GM11168 (cell line): ENCODE results near the gene HNRNPAB.
"Not testable (repeated sequence)": the region's sequence is repeated elsewhere in the genome, so short reads cannot be mapped to it uniquely, and the experiment has no call there.

ENCODE experiments used
- in situ Hi-C: fragments of 300-500 bp; cut with MboI; formaldehyde crosslinking; loops from one replicate; pipeline ENCODE4 v1.12.0; 2022; ENCODE audit warnings: low sequenced_read_pairs; ENCODE audit not compliant: unreplicated experiment

The HNRNPAB gene

DNA sequence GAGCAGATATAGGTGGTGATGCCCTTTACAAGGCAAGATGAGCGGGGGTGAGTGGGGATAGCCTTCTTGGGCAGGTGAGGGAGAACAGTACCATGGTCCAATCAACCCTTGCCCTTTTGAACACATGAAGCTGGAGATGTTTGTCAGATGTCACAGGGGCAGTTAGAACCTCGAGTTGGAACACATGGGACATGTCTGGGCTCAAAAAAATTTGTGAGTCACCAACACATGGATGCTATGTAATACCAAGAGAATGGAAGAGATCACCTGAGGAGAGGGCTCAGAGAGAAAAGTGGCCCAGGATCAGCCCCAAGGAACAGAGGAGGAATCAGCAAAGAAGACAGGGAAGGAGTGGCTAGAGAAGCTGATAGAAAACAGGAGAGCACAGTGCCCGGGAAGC lies 23.6 kb downstream of the HNRNPAB start:
- in situ Hi-C loops = no loop called here

DNA sequence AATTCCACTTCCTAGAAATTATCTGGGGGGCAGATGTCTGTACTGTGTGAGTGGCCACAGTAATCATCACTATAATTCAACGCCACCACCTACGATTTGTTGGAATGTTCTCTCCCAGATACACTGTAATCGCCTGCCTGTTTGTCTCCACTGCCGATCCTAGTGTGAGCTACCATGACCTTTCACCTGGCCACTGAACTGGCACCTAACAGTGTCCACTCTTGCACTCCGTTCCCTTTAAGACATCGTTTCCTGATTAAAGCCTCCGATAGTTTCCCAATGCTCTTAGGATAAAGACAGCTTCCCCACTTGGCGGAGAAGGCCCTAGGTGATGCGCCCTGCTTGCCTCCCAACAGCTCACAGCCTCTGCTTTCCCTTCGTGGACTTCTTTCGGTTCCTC lies 24.3 kb downstream of the HNRNPAB start:
- in situ Hi-C loops = no loop called here

DNA sequence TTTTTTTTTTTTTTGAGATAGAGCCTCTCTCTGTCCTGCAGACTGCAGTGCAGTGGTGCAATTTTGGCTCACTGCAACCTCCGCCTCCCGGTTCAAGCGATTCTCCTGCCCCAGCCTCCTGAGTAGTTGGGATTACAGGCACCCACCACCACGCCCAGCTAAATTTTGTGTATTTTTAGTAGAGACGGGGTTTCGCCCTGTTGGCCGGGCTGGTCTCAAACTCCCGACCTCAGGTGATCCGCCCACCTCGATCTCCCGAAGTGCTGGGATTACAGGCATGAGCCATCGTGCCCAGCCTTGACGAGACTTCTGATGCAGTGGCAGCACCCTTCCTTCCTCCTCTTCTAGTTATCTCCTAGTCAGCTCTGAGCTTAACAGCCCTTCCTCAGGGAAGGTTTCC lies 24.8 kb downstream of the HNRNPAB start:
- in situ Hi-C loops = not testable (repeated sequence)

DNA sequence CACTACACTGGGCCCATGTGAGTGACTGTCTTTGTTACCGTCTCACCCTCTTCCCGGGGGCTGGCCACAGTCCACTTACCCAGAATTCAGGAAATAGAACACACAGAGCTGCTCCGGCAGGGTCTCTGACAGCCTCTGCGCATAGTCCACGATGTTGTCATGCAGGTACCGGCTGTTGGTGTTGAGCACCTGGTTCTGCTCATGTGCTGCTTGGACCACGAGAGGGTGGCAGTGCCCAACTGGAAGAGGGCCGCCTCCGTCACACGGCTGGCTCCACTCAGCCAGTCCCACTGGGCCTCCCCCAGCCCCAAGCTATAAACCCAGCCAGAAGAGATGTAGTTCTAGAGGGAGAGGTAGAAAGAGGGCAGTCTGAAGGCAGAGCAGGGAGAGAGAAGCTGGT lies 25.5 kb downstream of the HNRNPAB start:
- in situ Hi-C loops = no loop called here

DNA sequence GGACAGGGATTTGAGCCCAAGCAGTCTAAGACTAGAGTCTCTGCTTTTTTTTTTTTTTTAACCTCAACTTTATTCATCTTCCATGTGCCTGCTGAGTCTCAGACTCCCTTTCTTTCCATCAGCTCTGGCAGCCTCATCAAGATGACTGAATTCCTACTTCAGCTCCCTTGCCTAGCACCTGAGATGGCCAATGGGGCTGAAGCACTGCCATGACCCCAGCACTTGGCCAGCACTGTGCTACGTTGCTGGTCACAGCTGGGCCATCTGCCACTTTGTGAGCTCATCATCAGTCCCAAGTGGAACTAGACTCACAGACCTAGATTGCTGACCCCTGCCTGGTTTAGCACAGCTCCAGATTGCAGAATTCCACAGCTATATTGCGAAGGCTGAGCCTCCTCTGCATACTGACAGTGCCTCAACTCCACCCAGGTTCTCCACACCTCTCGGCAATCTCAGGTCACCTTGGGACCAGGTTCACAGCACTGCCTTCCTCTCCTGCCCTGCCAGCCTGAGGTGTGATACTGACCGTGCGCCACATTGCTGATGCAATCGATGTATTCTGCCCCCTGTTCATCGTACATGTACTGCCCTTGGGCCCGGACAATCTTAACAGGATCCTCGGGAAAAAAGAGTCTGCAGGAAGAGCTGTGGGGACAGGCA lies 26.7 kb downstream of the HNRNPAB start:
- in situ Hi-C loops = no loop called here

DNA sequence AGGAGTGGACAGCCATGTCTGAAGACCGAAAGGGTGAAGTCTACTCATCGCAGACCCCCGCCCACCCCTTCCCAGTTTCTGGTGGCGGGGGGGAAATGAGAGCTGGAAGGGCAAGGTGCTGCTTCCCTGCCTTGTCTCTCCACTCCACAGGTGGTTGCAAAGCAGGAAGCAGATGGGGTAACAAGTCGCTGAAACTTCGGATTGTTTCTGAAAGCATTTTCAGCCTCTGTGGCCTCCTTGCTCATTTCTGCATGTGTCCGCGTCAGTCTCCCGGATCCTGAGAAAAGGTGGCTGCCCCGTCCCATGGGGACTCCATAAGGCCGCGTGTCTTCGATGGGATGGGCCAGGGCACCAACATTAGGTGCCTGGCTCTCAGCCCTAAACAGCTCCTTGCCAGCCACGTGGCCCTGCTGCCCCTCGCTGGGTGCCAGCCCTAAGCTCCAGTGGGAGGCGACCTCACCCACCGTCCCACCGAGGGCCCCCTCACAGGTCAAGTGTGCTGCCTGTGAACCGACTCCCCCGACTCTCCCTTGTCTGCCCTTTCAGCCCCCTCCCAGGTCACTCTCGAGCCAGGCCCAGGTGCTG lies 27.3 kb downstream of the HNRNPAB start:
- in situ Hi-C loops = no loop called here

DNA sequence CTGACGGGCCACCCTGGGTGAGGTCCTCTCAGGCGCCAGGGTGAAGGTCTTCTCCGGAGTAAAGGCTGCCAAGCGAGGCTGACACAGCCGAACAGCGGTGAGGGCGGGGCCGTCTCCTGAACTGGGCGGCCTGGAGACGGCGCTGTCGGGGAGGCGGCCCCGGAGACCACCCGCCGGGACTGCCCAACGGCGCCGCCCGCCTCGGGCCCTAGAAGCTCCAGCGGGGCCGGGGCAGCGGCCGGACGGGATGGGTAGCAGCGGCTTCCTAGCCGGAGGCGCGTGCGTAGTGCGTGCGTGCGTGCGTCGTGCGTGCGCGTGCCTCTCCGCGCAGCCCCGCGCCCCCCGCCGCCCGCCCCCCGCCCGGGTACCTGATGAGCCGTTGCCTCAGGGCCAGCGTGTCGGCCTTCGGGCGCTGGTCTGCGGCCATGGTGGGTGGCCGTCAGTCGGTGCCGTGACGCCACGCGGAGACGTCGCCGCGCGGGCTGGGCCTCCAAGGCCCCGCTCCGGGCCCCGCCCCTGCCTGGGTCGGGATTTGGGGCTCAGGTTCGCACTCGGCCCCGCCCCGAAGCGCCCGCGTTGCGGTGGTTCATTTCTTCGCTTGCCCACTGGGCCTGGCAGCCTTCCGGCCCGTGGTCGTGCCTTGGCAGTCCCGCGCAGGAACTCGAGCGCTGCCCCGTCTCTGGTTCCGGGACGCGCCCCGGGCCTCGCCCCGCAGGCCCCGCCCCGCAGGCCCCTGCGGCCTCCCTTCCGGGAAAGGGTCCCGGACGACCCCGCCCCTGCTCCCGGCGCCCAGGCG lies 28.0 kb downstream of the HNRNPAB start, which contains the start of gene PHYKPL:
Gene PHYKPL (minus strand): TSS at position 679 of the 796 bp plus-strand sequence. CDS start 252 bp downstream, at position 427.
- in situ Hi-C loops = no loop called here

DNA sequence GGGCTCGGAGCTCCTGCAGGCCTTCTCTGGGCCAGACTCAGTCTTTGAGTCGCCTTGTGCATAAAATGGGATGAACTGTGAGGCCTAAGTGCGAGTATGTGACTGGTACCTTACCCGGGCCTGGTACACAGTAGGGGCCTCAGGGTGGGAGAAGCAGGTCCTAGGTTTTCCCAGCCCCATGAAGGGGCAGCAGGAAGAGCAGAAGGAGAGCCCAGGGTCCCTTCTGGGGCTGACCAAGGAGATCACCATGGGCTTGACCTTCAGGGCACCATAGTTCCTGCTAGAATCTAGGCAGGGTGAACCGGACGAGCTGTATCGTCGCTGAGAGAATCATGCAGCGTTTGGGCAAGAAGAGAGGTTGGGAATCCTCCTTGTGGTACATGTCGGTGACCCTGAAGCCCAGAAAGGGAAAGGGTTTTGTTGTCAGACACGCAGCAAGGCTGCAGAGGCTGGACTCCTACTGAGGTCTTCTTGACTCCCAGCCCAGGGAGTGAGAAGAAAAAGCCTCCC lies 28.6 kb downstream of the HNRNPAB start:
- in situ Hi-C loops = no loop called here

DNA sequence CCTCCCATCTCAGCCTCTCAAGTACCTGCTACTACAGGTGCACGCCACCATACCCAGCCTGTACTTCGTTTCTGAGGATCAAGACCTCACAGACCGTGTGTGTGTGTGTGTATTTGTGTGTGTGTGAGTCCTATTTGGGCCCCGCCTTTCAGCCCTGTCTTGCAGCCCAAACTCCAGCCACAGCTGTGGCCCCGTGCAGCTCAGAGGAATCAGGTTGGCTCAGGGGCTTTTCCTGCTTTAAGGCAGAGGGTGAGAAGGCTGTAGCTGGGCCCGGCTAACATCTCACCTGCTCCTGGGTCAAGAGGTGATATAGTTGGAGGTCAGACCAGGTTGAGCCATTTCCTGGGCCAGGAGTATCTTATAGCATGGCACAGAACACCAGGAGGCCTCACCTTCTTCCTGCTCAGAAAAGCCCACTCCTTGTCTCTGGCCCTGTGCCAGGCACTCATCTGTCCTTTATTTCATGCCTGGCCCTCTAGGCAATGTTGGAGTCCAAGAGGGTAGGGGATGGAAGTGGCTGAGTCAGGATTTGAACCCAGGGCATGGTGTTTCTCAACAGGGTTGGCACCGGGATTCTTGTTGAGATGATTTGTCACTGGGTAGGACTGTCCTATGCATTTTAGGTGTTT lies 29.9 kb downstream of the HNRNPAB start:
- in situ Hi-C loops = no loop called here

DNA sequence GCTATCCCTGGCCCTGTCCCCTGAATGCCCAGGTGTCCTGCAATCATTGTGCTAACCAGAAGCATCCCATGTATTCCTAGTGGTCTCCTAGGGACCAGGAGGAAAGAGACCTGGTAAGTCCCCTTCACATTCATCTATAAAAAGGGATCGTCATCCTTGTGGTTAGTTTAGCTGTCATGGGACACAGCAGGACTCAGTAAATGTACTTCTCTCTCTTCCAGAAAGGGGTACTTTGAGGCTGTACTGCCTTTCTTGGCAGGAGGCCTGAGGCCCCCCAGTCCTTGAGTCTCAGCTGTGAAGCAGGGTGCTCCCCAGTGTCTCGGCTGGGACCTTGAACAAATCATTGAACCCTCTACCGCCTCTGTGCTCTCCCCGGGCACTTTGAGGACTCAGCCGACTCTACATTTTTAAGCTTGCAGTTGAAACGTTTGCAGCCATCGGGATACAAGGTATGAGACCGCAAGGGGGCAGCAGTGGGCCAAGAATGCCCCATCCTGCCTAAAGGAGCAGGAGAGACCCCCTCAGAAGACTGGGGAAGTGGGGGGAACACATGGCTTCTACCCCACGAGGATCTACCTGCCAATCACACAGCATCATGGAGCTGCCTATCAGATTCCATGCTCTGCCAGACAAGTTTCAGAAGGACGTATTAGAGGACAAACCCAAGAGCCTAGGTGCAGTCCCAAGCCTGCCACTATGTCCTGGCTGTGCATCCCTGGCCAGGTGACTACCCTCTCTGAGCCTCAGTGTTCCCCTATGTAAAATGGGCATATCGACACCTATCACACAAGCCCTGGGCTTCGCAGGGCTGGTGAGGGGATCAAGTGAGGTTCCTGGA lies 30.6 kb downstream of the HNRNPAB start:
- in situ Hi-C loops = no loop called here

DNA sequence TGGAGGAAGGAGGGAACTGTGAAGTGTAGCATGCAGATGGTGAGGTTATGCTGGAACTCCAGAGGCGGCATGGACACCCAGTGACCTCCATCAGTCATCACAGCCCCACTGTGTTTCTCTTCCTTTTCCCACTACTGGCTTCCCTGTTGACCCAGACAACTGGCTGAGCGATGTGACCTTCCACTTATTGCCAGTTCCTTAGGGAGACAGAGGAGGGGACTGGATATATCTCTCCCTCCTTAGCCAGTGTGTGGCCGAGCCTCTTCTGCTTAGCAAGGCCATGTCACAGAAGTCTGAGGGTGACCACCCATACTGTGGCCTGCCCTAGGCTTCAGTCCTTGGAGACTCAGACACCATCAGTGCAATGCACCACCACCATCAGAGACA lies 31.2 kb downstream of the HNRNPAB start:
- in situ Hi-C loops = no loop called here

DNA sequence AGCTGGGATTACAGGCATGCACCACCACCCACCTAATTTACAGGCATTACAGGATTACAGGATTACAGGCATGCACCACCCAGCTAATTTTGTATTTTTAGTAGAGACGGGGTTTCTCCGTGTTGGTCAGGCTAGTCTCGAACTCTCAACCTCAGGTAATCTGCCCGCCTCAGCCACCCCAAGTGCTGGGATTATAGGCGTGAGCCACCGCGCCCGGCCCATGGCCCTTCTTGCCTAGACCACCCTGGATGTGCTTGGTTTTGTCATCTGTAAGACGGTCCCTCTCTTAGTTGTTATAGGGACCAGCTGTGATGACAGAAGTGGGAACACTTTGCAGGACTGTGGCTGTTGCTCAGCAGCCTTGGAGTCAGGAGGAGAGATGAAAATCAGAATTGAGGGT lies 31.8 kb downstream of the HNRNPAB start:
- in situ Hi-C loops = no loop called here

DNA sequence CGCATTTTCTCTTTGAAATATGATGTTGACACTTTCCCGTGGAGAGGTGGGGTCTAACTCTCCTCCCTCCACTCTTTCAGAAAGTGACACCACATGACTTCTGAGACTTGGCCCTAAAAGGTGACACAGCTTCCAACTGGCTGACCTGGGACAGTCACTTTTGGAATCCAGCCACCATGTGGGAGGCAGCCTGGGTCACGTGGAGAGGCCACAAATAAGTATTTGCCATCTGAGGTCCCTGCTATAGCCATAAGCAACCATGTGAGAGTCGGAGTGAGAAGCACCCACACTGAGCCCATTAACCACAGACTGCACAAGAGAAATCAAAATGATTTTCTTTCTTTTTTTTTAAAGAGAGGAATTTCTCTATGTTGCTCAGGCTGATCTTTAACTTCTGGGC lies 32.3 kb downstream of the HNRNPAB start:
- in situ Hi-C loops = no loop called here

DNA sequence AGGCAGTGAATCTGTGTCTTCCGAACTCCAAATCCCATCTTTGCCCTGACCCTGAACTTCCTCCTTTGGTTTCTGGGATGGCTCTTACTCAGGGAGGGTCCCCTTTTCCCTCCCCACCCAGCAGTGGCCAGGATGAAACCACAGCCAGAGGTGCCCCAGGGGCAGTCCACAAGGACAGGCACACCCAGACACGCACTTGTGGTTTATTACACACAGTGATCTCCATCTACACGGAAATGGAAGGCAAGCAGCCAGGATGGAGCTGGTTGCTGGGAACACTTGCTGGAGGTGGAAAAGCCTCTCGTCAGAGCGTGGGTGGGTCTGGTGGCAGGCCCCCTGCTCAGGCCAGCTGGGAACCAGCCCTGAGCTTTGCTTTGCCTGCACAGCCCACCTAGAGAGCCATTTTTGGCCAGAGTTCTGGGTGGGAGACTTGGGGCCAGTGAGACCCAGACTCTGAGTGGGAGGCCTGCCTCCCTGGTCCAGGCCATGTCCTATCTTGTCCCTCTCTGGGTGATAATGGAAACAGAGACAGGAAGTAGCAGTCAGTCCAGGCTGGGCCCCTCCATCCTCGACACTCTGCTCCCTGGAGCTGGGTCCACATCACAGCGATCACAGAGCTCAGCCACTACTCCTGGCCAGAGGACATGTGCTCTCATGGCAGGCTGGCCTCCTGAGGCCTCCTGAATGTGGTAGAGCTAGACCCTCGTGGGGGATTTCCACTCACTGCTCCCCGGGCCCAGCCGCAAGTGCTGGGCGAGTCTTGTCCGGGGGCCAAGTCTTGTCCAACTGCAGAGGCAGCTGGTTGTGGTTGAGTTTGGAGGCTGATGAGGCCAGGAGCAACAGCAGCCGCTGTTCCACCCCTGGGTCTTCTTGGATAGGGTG lies 33.3 kb downstream of the HNRNPAB start:
- in situ Hi-C loops = no loop called here

DNA sequence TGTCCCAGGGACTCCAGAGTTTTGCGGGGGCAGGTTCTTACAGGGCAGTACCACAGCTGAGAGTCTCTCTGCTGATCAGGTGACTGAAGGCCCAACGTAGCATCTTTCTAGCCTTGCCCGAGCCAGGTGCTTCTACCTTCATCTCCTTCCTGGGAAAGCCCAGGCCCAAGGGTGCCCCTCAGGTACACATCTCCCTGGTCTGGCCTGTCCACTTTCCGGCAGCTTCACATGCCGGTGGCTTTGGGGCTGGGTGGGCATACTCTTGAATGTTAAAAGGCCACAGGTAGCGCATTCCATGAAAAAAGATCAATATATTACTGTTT lies 33.9 kb downstream of the HNRNPAB start:
- in situ Hi-C loops = no loop called here

DNA sequence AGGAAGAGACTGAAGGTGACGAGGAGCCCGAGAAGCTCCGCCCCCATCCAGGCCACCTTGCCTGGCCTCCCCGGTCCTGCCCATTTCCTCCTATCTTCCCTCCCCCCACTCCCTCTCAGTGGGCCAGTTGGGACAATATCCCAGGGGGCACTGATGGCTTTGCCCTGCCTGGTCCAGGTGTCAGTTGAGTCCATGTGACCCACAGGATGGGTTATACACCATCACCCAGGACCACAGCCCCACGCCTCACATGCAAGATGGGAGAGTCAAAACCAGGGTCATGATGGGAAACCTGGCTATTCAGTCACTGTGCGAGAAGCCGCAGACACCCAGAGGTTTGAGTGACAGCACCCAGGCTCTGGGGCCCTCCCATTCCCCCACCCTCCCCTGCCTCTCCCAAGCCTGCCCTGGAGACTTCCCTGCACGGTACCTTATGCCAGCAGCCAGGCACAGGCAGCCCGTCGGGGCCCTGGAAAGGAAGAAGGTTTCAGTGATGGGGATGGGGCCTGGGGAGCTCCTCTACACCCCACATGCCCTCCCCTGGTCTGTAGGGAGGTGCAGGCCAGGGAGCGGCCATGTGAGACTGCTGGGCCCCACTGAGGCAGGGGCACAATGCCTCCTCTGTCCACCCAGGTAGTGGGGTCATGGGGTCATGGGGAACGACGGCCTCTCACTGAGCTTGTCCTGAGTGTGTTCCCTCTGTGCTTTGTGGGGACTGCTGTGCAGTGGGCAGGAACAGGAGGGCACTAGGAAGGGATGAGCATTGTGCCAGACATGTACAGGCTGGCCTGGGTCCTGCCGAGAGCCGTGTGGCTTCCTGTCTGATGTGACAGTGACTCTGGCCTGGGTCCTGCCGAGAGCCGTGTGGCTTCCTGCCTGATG lies 34.6 kb downstream of the HNRNPAB start:
- in situ Hi-C loops = no loop called here

DNA sequence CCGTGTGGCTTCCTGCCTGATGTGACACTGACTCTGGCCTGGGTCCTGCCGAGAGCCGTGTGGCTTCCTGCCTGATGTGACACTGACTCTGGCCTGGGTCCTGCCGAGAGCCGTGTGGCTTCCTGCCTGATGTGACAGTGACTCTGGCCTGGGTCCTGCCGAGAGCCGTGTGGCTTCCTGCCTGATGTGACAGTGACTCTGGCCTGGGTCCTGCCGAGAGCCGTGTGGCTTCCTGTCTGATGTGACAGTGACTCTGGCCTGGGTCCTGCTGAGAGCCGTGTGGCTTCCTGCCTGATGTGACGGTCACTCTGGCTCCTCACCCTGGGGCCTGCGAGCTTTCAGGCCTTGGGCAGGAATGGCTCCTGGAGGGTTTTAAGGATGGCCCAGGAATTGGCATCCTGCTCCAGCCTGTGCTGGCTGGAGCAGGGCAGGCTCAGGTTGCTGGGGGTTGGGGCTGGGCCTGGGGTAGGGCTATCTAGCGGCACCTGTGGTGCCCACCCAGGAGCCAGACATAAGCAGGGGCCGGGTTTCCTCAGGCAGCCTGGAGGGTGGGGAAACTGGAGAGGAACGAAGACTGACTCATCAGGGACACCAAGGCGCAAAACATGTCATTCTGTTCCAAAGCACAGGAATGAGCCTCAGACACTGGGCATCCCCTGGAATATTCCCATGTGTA lies 35.4 kb downstream of the HNRNPAB start:
- in situ Hi-C loops = not testable (repeated sequence)

DNA sequence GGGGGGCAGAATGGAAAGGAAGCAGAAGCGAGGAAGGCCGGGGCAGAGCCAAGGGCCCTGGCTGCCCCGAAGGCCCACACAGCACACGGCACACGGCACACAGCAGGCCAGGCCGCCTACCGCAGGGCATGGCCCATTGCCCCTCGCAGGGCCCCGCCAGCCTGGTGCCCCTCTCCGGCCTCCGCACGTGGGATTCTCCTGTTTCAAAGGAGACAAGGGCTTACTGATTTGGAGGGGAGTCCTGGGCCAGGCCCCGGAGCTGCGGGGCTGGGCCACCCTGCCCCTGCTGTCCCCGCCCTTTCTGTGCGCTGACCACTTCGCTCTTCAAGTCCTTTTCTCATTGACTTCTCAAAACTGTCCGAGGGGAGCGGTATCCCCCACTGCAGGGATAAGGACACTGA lies 36.0 kb downstream of the HNRNPAB start:
- in situ Hi-C loops = no loop called here
